Effector CD8-positive, alpha-beta T cell (primary cell): ENCODE results near the gene SNRNP27.
"Not testable (repeated sequence)": the region's sequence is repeated elsewhere in the genome, so short reads cannot be mapped to it uniquely, and the experiment has no call there.

ENCODE experiments used
- DNase-seq: peaks from one replicate; lab custom pipeline; 2025; lab: John Stamatoyannopoulos, UW

Gene SNRNP27

GRCh38 chr2:69946351-69947324, 52.9 kb downstream of the SNRNP27 start:
- peak; percentile 7 for DNase-seq

- no peak for DNase-seq
These were observed 53.7 kb downstream of the SNRNP27 start for GRCh38 chr2:69947325-69947931.

GRCh38 chr2:69948032-69948962, 54.5 kb downstream of the SNRNP27 start:
- no peak for DNase-seq

GRCh38 chr2:69948963-69949645, 55.3 kb downstream of the SNRNP27 start:
- DNase-seq = no peak

GRCh38 chr2:69950241-69950640, 56.5 kb downstream of the SNRNP27 start:
- no peak for DNase-seq

GRCh38 chr2:69950671-69951070, 56.9 kb downstream of the SNRNP27 start:
- not testable (repeated sequence) for DNase-seq

- DNase-seq = no peak
These were observed 58.8 kb downstream of the SNRNP27 start for GRCh38 chr2:69952336-69953115.

GRCh38 chr2:69954084-69954483, 60.3 kb downstream of the SNRNP27 start:
- no peak for DNase-seq
